ENCODE results near the gene UBAP1L.

DNA sequence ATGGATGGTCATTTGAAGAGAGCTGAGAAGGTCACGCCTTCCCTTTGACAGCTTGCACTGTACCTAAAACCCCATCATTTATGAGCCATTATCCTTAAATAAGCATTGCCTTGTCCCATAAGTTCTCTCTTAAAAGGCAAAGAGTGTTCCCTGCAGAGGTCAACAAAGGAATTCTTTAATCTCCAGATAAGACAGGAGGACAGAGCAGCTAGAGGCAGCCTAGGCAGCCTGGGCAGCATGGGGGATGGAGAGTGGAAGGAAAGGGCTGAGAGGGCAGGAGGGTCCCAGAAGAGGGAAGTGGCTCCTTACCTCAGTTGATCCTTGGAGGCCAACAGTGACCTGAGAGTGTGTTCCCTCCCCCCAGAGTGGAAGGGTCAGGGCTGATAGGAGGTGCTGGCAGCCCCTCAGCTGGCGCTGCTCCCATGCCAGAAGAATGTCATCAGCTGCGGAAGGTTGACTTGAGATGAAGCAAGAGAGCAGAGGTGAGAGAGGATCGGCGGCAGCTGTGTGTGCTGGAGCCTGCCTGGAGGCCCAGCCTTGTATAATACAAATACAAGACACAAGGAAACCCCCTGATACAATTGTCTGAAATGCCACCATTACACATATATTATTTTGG lies 25.7 kb downstream of the UBAP1L start:
- TF ChIP-seq, protein P1, sequence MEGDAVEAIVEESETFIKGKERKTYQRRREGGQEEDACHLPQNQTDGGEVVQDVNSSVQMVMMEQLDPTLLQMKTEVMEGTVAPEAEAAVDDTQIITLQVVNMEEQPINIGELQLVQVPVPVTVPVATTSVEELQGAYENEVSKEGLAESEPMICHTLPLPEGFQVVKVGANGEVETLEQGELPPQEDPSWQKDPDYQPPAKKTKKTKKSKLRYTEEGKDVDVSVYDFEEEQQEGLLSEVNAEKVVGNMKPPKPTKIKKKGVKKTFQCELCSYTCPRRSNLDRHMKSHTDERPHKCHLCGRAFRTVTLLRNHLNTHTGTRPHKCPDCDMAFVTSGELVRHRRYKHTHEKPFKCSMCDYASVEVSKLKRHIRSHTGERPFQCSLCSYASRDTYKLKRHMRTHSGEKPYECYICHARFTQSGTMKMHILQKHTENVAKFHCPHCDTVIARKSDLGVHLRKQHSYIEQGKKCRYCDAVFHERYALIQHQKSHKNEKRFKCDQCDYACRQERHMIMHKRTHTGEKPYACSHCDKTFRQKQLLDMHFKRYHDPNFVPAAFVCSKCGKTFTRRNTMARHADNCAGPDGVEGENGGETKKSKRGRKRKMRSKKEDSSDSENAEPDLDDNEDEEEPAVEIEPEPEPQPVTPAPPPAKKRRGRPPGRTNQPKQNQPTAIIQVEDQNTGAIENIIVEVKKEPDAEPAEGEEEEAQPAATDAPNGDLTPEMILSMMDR (optimal IDR thresholded peaks at IDR 0.05 in 1 of 3, IDR thresholded peaks at IDR 0.05 in 1 of 3, conservative IDR thresholded peaks at IDR 0.05 in 1 of 3; ENCODE audit: extremely low read depth in 1 of 3, insufficient read depth in 2 of 3, low read length in 3 of 3), result no peak
- TF ChIP-seq EZH2 (IDR thresholded peaks at IDR 0.05; ENCODE audit: low read length), result no peak

Measured in keratinocyte (primary cell).